Tibial artery (tissue), 4 donors: Measurements from ENCODE around the gene CLRN3.

Experiments used
- DNase-seq, 2 donors: peaks; one replicate each; pipeline ENCODE4 v3.0.0-alpha.2; 2019
- H3K27ac ChIP-seq, 2 donors: fragments of 200-600 bp; sonication (generic) in 1 of 2; 1 replicate in 1 of 2; 2 replicates in 1 of 2; pipeline ENCODE4 v1.5.1; 2018 to 2019; ENCODE audit warnings: mild to moderate bottlenecking in 1 of 2
- H3K27me3 ChIP-seq, 2 donors: fragments of 200-600 bp; sonication (generic) in 1 of 2; one replicate each; pipeline versions ENCODE4 v1.5.1 to v1.6.0; 2016 to 2019
- H3K36me3 ChIP-seq, 3 donors: fragments of 200-600 bp; sonication (generic) in 2 of 3; one replicate each; pipeline ENCODE4 v1.5.1; 2016 to 2019; ENCODE audit warnings: mild to moderate bottlenecking in 2 of 3
- H3K4me1 ChIP-seq, 4 donors: fragments of 200-600 bp; sonication (generic) in 2 of 4; 1 replicate in 3 of 4; 2 replicates in 1 of 4; pipeline ENCODE4 v1.5.1; 2016 to 2019
- H3K4me3 ChIP-seq, 2 donors: fragments of 200-600 bp; sonication (generic) in 1 of 2; 1 replicate in 1 of 2; 2 replicates in 1 of 2; pipeline ENCODE4 v1.5.1; 2018 to 2019; ENCODE audit warnings: mild to moderate bottlenecking in 2 of 2
- H3K9me3 ChIP-seq, 3 donors: fragments of 200-600 bp; sonication (generic) in 1 of 3; one replicate each; pipeline ENCODE4 v1.5.1; 2016 to 2019
- CTCF ChIP-seq, 2 experiments: fragments of 200-600 bp in 1 of 2; fragments of 450-650 bp in 1 of 2; IDR thresholded peaks; one replicate each; pipeline ENCODE4 v1.5.1; 2017 to 2019; ENCODE audit warnings: antibody characterized with exemption in 2 of 2, mild to moderate bottlenecking in 1 of 2, moderate library complexity in 1 of 2
- intact Hi-C: fragments of 100-400 bp; cut with DNase I; formaldehyde crosslinking; loops from one replicate; pipeline ENCODE4 v1.15.0; 2023; ENCODE audit warnings: low total_unique reads

The CLRN3 gene

GRCh38 chr10:127921753-127922145, 29.0 kb upstream of the CLRN3 start:
- no peak for TF ChIP-seq CTCF (IDR thresholded peaks at IDR 0.05)
- Histone ChIP-seq H3K4me1 (peaks cover 0 to 48% (median 29%) of the 10 kb centered on the region in 4 donors), H3K36me3 (no peaks in the 10 kb centered on the region), H3K27ac (peak overlapping the region; percentile 74 to 77), H3K9me3 (no peaks in the 10 kb centered on the region), H3K4me3 (no peak overlapping the region), H3K27me3 (no peaks in the 10 kb centered on the region)
- DNase-seq = no peak
- intact Hi-C loops = no loop called here

- DNase-seq = no peak
- H3K27me3 ChIP-seq = no peaks in the 10 kb centered on the region
- intact Hi-C loops = no loop called here
- peaks cover 0 to 48% (median 29%) of the 10 kb centered on the region in 4 donors for H3K4me1 ChIP-seq
- H3K36me3 ChIP-seq = no peaks in the 10 kb centered on the region
- H3K27ac ChIP-seq = peak overlapping the region; percentile 74 to 77
- H3K9me3 ChIP-seq = no peaks in the 10 kb centered on the region
- no peak overlapping the region for H3K4me3 ChIP-seq
- TF ChIP-seq CTCF (IDR thresholded peaks at IDR 0.05) = no peak
Observed at GRCh38 chr10:127921075-127921752, 28.5 kb upstream of the CLRN3 start.

GRCh38 chr10:127920306-127921074, 27.7 kb upstream of the CLRN3 start:
- H3K27ac ChIP-seq = peak overlapping the region; percentile 1 to 50
- H3K36me3 ChIP-seq = no peaks in the 10 kb centered on the region
- no peaks in the 10 kb centered on the region for H3K27me3 ChIP-seq
- H3K4me3 ChIP-seq = no peak overlapping the region
- intact Hi-C loops = no loop called here
- H3K9me3 ChIP-seq = no peaks in the 10 kb centered on the region
- no peak for TF ChIP-seq CTCF (IDR thresholded peaks at IDR 0.05)
- H3K4me1 ChIP-seq = peaks cover 0 to 48% (median 29%) of the 10 kb centered on the region in 4 donors
- no peak for DNase-seq

- H3K27ac ChIP-seq = peak overlapping the region; percentile 1 to 50
- H3K4me1 ChIP-seq = peaks cover 0 to 48% (median 29%) of the 10 kb centered on the region in 4 donors
- no peaks in the 10 kb centered on the region for H3K36me3 ChIP-seq
- no peak for TF ChIP-seq CTCF (IDR thresholded peaks at IDR 0.05)
- DNase-seq = no peak
- intact Hi-C loops = no loop called here
- H3K9me3 ChIP-seq = no peaks in the 10 kb centered on the region
- no peaks in the 10 kb centered on the region for H3K27me3 ChIP-seq
- H3K4me3 ChIP-seq = no peak overlapping the region
Observed at GRCh38 chr10:127919418-127920271, 26.9 kb upstream of the CLRN3 start.

DNA sequence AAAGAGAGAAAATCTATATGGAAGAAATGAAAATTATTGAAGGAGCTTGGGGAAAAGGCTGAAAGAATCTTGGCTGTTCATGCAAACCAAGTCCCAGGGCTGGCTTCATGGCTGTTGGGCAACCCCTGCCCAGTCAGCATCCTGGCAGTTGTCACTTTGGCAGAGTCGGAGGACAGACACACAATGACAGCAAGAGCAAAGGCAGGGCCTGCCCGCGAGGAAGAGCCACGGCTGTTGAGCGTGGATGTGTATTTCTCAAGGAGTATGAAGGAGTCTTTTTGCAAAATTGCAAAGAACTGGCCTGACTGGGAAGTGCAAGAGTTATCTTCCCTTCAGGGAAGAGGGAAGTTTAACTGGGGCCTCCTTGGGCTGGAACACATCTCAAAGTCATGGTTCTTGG, 25.8 kb upstream of the CLRN3 start:
- peaks cover 0 to 45% (median 28%) of the 10 kb centered on the region in 4 donors for H3K4me1 ChIP-seq
- H3K9me3 ChIP-seq = no peaks in the 10 kb centered on the region
- H3K27me3 ChIP-seq = no peaks in the 10 kb centered on the region
- no peak for DNase-seq
- intact Hi-C loops = no loop called here
- no peak overlapping the region for H3K27ac ChIP-seq
- H3K4me3 ChIP-seq = no peak overlapping the region
- H3K36me3 ChIP-seq = no peaks in the 10 kb centered on the region
- TF ChIP-seq CTCF (IDR thresholded peaks at IDR 0.05) = no peak
